Right ventricle myocardium inferior (tissue), 1 donor: Measurements from ENCODE around the gene WFS1. TPM values are rescaled to one million over a fixed set of nuclear protein-coding genes. Genes with fewer than 3 reads are reported as not detected.

Experiments
- ATAC-seq: fragments of 200-7000 bp; cut with Tn5 transposase; one replicate; pipeline ENCODE4 v1.9.1; 2020; ENCODE audit warnings: mild to moderate bottlenecking, moderate library complexity
- DNase-seq: peaks from one replicate; pipeline ENCODE4 v3.0.0; 2021; ENCODE audit errors: missing footprints
- intact Hi-C: fragments of 100-400 bp; cut with DNase I; formaldehyde crosslinking; loops from one replicate; pipeline ENCODE4 v1.11.0; 2022
- total RNA-seq: library from RNA; stranded (reverse); fragmentation: NEBNext Ultra II Directional; extraction: Animal tissue kit (Norgen Biotek cat#: 25700); gene quantifications from one replicate; pipeline ENCODE4 v1.2.1, GENCODE V29; 2021
- donor health status: DM: no; HTN: yes; CAD: no; lungs with severe emphysema.

Gene WFS1
- total RNA-seq, 1 donor from 2014 or later, result 88.4 TPM

DNA sequence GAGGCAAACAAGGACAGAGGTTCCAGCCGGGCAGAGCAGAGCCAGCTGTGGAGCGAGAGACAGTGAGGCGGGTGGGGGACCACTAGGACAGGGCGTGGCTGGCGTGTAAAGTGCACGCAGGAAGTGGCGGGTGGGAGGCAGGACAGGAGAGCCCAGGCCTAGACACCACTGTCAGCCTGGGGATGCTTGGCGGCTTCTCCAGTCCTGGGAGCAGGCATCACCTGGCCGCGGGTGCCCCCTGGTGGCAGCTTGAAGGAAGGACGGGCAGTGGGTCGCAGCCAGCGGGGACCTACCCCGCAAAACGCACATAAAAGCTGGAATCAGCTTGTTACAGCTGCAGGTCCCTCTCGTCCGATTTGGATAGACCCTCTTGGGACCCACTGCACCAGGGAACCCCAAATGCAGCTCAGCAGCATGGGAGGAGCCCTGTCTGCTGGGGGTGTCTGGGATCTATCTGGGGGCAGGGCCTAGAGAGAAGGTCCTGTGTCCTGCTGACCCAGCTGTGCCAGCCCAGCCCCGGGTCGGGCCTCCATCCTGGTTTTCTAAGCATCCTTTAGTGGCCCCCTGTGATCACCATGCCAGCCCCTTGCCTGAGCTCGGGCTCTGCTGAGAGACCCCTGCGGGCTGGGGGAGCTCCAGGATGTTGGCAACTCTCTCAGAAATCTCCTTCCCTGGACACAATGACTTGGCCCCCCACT, 57.7 kb downstream of the WFS1 start:
- intact Hi-C loops, result loop anchor here (1.0 to 5.0 kb wide), 3 partner anchors 63 to 325 kb away; no protein-coding TSS in a partner anchor
- DNase-seq (peak; percentile 91), ATAC-seq (peak; percentile 82)

DNA sequence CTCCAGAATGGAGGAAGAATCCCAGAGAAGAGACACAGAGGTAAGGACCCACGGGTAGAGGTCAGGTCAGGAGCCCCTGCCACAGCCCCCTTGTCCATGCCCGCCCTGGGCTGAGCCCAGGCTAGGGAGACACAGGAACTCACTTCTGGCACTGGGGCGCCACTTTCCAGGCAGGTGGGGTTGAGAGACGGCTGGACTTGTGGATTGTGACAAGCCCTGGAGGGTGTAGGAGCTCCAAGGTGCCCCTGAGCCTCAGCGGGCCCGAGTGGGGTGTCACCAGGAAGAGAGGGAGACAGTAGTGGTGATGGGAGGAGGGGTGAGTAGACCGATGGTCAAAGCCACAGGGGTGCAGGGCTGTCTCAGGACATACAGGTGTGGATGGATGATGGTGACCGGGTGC, 58.9 kb downstream of the WFS1 start:
- intact Hi-C loops, result loop anchor here (5.0 kb wide), 1 partner anchor 326 kb away; no protein-coding TSS in a partner anchor
- ATAC-seq (no peak), DNase-seq (no peak)

DNA sequence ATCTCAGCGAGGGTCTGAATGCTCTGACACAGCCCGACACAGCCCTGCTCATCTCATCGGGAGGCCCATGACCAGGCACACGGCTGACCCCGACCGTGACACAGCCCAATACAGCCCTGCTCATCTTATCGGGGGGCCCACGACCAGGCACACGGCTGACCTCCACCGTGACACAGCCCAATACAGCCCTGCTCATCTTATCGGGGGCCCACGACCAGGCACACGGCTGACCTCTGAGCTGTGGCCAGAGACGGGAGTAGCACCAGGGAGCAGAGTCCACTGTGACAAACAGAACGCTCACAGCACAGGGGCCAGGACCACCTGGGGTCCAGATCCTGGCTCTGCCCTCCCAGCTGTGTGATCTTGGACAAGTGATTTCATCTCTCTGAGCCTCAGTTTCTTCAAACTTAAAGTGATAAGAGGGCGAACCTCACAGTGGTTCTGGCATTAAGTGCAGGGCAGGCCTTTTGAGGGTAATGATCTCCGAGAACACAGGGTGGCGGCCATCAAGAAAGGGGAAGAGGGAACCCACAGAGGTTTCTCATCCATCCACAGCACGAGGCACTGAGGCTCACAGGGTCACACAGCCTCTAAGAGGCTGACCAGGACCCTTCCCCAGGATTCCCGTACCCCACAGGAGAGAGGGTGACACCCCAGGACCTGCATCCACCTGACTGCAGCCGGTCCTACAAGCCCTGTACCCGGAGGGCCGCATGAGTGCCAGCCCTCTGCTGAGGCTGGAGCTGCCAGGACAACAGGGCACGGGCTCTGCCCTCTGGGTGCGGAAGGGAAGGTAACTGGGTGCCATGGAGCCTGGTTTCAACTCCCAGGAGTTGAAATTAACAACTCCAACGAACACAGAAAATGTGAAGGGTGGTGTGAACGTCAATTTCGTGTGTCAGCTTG, 60.1 kb downstream of the WFS1 start:
- no peak for DNase-seq
- intact Hi-C loops, result loop anchor here (5.0 kb wide), 2 partner anchors 143 to 327 kb away; partner anchors contain the start of gene PPP2R2C

DNA sequence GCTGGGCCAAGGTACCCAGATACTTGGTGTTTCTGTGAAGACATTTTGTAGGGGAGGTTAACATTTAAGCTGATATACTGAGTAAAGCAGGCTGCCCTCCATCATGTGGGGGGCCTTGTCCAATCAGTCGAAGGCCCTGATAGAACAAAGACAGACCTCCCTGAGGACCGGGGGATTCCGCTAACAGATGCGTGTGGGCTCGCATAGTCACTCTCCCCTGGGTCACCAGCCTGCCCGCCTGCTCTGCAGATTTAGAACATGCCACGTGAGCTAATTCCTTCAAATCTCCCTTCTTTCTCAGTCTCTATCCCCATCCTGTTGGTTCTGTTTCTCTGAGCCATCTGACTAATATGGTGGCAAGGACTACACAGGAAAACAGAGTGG, 60.7 kb downstream of the WFS1 start:
- intact Hi-C loops, result loop anchor here (5.0 kb wide), 1 partner anchor 142 kb away; the partner anchor contains the start of gene PPP2R2C
- DNase-seq, result no peak
- no peak for ATAC-seq

More for the DNA sequence above, 60.1 kb downstream of the WFS1 start:
- ATAC-seq, result no peak

DNA sequence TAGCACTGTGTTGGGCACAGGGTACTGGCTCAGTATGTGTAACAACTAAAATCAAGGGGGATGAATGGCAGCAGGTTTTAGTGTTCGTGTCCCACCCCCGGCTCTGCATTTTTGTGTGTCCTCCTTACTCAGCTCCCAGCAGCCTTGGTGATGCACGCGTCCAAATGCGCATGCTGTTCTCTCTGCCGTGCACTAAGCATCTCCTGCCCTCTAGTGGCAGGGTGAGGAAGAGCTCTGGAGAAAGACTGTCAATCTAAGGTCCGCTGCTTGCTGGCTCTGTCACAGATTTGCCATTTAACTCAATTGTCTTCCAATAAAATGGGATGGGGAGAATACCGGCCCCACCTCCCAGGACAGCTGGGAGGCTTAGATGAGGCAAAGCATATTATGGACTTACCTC, 61.4 kb downstream of the WFS1 start:
- no peak for ATAC-seq
- intact Hi-C loops, result loop anchor here (5.0 kb wide), 1 partner anchor 141 kb away; the partner anchor contains the start of gene PPP2R2C
- DNase-seq, result no peak

DNA sequence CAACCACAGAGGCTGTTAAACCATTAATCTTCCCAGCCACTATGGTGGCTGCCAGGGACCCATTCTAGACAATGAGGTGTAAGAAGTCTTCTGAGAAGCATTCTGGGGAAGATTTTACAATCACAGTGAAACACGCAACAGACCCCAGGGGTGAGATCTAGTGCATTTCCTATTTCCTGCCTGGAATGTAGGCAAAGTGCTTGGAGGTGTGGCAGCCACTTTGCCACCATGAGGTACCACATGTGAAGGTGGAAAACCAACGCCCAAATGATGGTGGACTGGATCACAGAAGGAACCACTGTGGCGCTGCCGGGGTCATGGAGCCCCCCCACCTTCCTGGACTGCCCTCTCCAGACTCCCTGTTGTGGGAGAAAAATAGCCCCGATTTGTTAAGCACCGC, 61.8 kb downstream of the WFS1 start:
- intact Hi-C loops, result loop anchor here (5.0 kb wide), 1 partner anchor 141 kb away; the partner anchor contains the start of gene PPP2R2C

DNA sequence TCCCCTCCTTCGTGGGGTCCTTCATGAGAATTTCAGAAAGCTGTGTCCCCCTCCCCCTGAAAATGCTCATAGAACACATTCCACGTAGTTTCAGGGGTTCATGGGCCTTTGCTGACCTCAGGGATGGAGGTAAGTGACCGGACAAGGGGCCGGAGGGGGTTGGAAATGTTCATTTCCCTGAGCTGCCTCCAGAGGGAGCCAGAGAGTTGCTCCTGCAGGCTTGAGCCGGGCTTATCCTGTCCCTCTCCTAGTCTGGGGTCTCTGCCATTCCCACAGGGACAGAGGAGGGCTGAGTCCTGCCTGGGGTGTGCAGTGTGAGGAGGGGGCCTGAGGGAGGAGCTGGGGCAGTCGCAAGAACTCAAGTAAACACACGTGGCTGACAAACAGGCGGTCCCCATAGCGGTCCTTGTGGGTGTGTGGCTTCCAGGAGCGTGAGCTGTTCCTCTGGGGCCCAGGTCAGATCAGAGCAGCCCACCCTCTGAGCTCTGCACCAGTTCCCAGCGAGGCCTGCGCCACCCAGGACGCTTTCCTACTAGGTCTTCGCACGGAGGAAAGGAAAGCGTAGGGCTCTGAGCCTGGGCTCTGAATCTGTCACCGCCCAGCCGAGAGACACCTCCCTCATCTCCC, 62.5 kb downstream of the WFS1 start:
- DNase-seq (peak; percentile 39), ATAC-seq (no peak)
- intact Hi-C loops, result loop anchor here (2.0 to 5.0 kb wide), 2 partner anchors 140 to 215 kb away; partner anchors contain the start of gene PPP2R2C

More for the DNA sequence above, 61.8 kb downstream of the WFS1 start:
- no peak for ATAC-seq
- DNase-seq, result no peak

DNA sequence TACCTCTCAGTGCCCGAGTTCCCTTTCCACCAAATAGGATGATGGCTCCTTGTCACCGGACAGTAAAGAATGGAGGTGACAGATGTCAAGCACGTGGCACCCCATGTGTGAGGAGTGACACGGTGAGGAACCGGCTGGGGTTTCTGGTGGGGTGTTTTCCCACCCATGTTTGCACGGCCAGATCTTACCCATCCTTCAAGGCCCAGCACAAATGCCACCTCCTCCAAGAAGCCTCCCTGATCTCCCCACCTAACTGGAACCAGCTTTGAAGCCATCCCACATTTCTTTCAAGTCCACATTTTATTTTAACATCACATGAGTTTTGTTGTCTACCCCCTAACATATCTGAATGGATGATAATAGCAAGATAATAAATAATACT, 63.0 kb downstream of the WFS1 start:
- no peak for DNase-seq
- ATAC-seq, result no peak
- intact Hi-C loops, result loop anchor here (2.0 to 5.0 kb wide), 2 partner anchors 140 to 214 kb away; partner anchors contain the start of gene PPP2R2C

DNA sequence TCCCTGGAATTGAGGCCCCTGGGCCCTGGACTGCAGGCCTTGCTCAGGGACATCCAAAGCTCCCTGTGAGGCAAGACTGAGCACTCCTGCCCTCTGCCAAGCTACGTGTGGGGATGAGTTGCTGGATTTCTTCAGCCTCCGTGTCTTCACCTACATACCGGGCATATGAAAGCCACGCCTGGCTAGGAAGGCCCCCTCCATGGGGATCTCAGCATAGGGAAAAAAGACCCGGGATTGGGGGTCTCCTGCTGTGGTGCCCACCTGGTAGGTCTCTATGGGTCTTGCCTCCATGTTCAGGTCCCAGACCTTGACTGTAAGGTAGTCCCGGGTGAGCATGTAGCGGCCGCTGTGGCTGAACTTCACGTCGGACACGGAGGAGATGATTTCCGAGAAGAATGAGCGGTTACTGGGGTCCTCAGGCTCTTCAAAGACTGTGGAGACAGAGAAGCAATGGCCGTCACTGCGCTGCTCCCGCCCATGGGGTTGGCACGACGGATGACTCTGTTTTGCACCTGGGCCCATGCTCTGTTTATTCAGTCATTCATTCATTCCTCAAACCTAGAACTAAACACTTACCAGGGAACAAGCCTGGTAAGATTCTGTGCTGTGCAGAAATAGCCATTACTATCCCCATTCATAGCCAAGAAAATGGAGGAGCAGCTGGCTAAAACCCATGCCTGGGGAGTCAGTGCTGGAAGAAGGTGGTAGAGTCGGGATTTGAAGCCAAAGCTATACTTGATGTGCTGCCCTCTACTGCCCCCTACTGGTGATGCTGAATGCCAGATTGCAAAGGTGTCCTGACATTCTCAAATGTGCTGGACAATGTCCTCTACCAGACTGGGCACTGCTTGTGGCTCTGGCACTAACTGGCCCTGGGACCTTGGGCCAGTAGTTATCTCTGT, 63.9 kb downstream of the WFS1 start:
- ATAC-seq, result no peak
- intact Hi-C loops, result loop anchor here (2.0 to 5.0 kb wide), 2 partner anchors 139 to 213 kb away; partner anchors contain the start of gene PPP2R2C
- peak; percentile 50 for DNase-seq

DNA sequence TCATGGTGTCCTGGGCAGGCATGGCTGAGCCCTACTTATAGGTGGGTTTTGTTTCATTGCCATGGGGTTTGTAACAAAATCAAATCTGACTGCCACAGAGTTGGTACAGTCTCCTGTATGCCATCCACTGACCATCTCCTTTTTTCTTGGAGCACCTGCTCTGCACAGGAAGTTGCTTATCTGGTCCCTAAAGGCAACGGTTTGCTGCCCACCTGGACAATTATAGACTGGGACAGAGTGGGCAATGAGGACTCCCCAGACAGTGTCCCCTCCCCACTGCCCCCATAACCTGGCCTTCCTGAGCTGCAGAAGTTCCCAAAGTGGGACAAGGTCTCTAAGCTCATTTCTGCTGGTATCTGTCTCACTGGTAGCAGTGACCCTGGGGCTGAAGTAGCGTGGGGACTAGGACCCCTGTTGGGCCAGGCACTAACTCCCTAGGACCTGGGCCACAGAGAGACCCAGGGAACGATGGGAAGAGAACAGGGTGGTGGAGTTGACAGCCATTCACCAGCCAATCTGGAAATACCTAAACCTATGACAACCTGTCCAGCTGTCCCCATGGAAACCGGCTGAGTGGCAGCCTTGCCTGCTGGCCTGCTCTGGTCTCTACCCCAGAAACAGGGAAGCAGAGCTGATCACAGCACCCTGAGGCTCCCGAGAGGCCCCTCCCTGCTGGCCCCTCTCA, 64.7 kb downstream of the WFS1 start:
- no peak for ATAC-seq
- no peak for DNase-seq
- intact Hi-C loops, result loop anchor here (5.0 kb wide), 1 partner anchor 138 kb away; the partner anchor contains the start of gene PPP2R2C

DNA sequence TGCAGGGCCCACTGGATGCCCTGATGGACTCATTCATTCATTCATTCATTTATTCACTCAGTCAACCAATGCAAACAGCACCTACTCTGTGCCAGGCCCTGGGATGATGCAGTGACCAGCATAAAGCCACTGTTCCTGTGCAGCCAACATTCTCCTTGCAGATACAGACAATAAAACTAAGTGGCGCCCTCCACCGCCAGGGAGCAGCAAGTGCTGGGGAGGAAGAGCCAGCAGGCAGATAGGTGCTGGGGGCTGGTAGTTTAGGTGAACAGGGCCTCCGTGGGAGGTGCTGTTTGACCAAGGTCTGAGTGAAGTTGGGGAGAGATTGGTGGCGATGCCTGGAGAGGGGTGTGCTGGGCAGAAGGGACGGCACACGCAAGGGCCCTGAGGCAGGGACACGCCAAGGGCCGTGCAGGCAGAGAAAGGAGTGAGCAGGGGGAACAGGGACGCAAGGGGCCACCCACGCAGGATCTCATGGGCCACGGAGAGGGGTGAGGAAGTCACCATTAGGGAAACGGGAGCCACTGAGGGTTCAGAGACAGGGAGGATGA, 65.5 kb downstream of the WFS1 start:
- DNase-seq (no peak), ATAC-seq (no peak)
- intact Hi-C loops, result no loop called here

DNA sequence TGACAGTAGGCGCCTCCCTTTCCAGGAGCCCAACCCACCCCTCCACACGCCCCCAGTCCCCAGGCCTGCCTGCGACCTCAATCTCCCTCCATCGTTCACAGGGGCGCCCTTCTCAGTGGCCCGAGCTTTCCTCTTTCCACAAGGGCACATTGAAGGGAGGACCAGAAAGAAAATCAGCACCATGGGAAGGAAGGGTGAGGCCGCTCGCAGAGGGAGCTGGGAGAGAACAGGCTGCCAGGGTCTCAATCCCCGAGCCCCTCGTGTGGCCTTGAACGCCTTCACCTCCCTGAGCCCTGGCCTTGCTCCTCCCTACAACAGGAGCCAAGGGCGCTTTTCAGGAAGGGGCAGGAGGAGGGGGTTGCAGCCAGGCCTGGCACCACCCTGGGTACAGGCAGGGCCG, 66.5 kb downstream of the WFS1 start:
- intact Hi-C loops, result no loop called here
- ATAC-seq (no peak), DNase-seq (no peak)

DNA sequence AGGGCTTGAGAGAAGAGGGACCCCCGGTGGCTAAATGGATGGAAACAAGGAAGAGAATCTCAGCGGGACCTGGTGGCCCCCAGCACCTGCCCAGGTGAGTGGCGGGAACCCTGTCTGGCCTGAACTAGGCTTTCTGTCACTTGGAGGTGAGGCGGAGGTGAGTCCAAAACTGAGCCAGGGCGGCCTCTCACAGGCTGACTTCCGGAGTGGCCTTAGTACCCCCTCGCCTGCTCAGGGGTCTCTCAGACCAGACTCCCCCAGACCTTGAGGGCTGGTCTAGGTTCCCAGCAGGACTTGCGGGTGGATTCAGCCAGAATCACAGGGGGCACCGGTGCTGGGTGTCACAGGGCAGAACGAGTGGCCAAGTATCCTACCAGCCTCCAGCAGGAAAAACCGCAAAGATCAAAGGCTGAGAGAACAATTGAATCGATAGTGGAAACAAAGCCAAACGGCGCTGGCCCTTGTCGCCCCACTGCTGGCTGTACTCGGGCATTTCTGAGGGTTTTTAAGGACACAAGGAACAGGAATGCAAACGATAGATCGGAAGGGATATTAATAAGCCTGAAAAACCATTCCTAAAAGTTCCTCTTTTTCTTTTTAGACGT, 67.8 kb downstream of the WFS1 start:
- no peak for DNase-seq
- intact Hi-C loops, result no loop called here
- no peak for ATAC-seq

DNA sequence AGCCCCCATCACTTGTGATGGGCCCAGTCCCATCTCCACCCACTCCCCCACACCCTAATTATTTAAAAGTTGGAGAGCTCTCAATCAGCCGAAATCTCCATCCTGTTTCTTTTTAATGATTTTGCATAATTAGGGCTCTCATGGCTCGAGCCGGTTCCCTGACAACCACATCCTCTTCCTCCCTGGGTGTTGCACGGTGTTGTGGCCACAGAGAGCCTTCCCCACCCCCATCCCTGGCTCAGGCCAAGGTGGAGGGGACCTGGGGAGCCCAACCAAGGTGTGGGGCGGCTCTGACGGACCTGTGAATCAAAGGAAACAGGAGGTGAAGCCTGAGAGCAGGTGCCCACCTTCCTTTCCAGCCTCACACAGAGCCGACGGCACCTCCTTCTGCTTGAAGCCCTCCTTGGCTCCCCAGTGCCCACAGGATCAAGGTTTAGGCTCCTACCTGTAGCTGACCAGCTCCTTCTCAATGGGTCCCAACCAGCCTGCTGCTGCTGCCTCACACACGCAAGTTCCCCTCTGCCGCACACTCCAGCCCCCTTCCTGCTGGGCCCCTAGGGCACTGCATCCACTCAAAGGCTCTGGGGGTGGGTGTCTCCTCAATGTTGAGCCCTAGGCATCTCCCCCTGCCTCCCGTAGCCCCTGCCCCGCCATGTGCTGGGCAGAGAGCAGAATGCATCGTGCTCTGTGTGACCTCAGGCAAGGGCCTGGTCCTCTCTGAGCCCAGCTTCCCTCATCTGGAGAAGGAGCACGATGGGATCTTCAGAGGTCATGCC, 68.7 kb downstream of the WFS1 start:
- ATAC-seq (no peak), DNase-seq (no peak)
- intact Hi-C loops, result no loop called here

DNA sequence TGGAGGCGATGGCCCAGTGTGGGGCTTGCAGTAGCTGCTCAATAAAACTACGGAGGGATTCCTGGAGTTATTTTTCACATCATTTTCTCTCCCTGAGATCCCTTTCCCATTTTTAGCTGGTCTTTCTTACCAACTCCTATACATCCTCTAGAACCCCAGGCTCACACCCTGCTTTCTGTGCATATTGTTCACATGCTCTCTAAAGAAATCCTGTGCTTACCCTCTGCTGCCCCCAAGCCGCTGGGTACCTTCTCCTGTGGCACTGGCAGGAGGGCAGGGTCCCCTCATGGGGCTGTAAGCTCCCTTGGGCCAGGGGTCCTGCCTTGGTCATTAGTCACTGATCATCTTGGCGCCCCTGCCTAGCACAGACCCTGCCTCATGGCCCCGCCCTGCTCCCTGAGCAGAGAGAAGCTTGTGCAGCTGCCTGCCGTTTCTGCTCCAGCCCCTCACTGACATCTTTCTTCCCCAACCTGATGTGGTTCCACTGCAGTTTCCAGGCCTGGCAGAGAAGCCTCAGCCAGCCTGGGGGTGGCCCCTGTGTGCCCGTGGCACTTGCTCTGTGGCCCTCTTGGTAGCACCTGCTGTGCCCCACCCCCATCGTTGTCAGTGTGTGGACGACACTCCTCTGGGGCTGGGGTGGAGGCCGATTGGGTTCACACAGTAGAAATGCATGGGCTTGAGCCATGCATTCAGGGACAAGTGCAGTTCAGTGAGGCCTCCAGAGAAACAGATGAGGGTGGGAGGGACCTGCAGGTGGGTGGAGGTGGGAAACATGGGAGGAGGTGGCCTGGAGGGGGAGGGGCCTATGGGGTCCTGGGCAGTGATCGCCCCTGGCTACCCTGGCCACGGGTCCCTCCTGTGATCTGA, 69.5 kb downstream of the WFS1 start:
- ATAC-seq, result no peak
- no peak for DNase-seq
- intact Hi-C loops, result no loop called here
